OCI-LY3 (cell line): ENCODE measurements around the gene RNF41.

Experiments
- H2AFZ ChIP-seq: fragments of 200-600, 300-600 bp; shearing (Covaris generic); 2 replicates; pipeline ENCODE4 v1.6.0; 2014; ENCODE audit warnings: antibody characterized with exemption, low read depth, low read length
- H3K27ac ChIP-seq: fragments of 200-600, 300-600 bp; sonication (generic); 2 replicates; pipeline ENCODE4 v1.5.1; 2014; ENCODE audit warnings: mild to moderate bottlenecking, low read length, moderate library complexity, mixed read lengths
- H3K27me3 ChIP-seq: fragments of 200-600, 300-600 bp; sonication (generic); 2 replicates; pipeline ENCODE4 v1.6.1; 2014; ENCODE audit warnings: low read depth, low read length, mixed read lengths
- H3K36me3 ChIP-seq: fragments of 200-600, 300-600 bp; sonication (generic); replicated peaks from 2 replicates; pipeline ENCODE3; 2014; ENCODE audit warnings: low read depth, low read length, mixed read lengths
- H3K4me1 ChIP-seq: fragments of 300-600, 200-600 bp; sonication (generic); 2 replicates; pipeline ENCODE4 v1.6.1; 2014; ENCODE audit warnings: low read length, mixed read lengths
- H3K4me2 ChIP-seq: fragments of 200-600, 300-600 bp; sonication (generic); 2 replicates; pipeline ENCODE4 v1.6.1; 2014; ENCODE audit warnings: low read length, mixed read lengths
- H3K4me3 ChIP-seq: fragments of 300-600, 200-600 bp; sonication (generic); 2 replicates; pipeline ENCODE4 v1.5.1; 2014; ENCODE audit warnings: antibody characterized with exemption, mild to moderate bottlenecking, low read length, moderate library complexity
- H3K79me2 ChIP-seq: fragments of 300-600, 200-600 bp; shearing (Covaris generic); 2 replicates; pipeline ENCODE4 v1.6.1; 2014; ENCODE audit warnings: mild to moderate bottlenecking, low read length, mixed read lengths
- H3K9ac ChIP-seq: fragments of 300-600, 200-600 bp; shearing (Covaris generic); 2 replicates; pipeline ENCODE4 v1.6.0; 2014; ENCODE audit warnings: mild to moderate bottlenecking, low read length, moderate library complexity
- H3K9me3 ChIP-seq: fragments of 200-600, 300-600 bp; shearing (Covaris generic); 2 replicates; pipeline ENCODE4 v1.6.1; 2014; ENCODE audit warnings: low read length, mixed read lengths; ENCODE audit not compliant: insufficient read depth
- H4K20me1 ChIP-seq: fragments of 200-600, 300-600 bp; sonication (generic); 2 replicates; pipeline ENCODE4 v1.6.1; 2016; ENCODE audit warnings: low read length, mixed read lengths; ENCODE audit not compliant: insufficient read depth
- CTCF ChIP-seq: fragments of 200-600, 300-600 bp; sonication (generic); IDR thresholded peaks from 2 replicates; pipeline ENCODE4 v1.5.1; 2014; ENCODE audit warnings: antibody characterized with exemption, low read length, low read depth
- EZH2phosphoT487 ChIP-seq: fragments of 200-600 bp; shearing (Covaris generic); IDR thresholded peaks from 2 replicates; pipeline ENCODE4 v1.6.1; 2018; ENCODE audit warnings: antibody characterized with exemption, mixed run types, low read depth

The RNF41 gene

GRCh38 chr12:56154818-56155217, 66.9 kb downstream of the RNF41 start:
- Histone ChIP-seq H4K20me1 (peaks cover 9% of the 10 kb centered on the region), H3K79me2 (peaks cover 25% of the 10 kb centered on the region), H2AFZ (no peak overlapping the region), H3K9ac (no peak overlapping the region), H3K4me2 (no peak overlapping the region), H3K36me3 (peaks cover 13% of the 10 kb centered on the region), H3K27ac (no peak overlapping the region), H3K4me1 (peaks cover 23% of the 10 kb centered on the region), H3K4me3 (no peak overlapping the region), H3K9me3 (no peaks in the 10 kb centered on the region), H3K27me3 (no peaks in the 10 kb centered on the region)
- no peak for TF ChIP-seq CTCF
- TF ChIP-seq EZH2phosphoT487: no peak

GRCh38 chr12:56154246-56154771, 67.4 kb downstream of the RNF41 start:
- Histone ChIP-seq H3K27ac (no peak overlapping the region), H4K20me1 (peaks cover 4% of the 10 kb centered on the region; the same call in 1 of the 2 replicates), H2AFZ (no peak overlapping the region), H3K9ac (no peak overlapping the region), H3K36me3 (peaks cover 8% of the 10 kb centered on the region), H3K4me3 (no peak overlapping the region), H3K27me3 (no peaks in the 10 kb centered on the region), H3K79me2 (peaks cover 20% of the 10 kb centered on the region), H3K4me1 (peaks cover 17% of the 10 kb centered on the region), H3K4me2 (no peak overlapping the region), H3K9me3 (no peaks in the 10 kb centered on the region)
- TF ChIP-seq CTCF: no peak
- no peak for TF ChIP-seq EZH2phosphoT487

- Histone ChIP-seq H3K9ac (no peak overlapping the region), H4K20me1 (no peaks in the 10 kb centered on the region), H3K4me1 (peaks cover 17% of the 10 kb centered on the region), H3K27me3 (no peaks in the 10 kb centered on the region), H3K79me2 (peaks cover 14% of the 10 kb centered on the region), H3K4me2 (peak overlapping the region; percentile 94), H3K9me3 (no peaks in the 10 kb centered on the region), H2AFZ (no peak overlapping the region), H3K27ac (no peak overlapping the region), H3K4me3 (no peak overlapping the region), H3K36me3 (peaks cover 2% of the 10 kb centered on the region)
- TF ChIP-seq CTCF (no peak), EZH2phosphoT487 (no peak)
Measured at GRCh38 chr12:56153678-56154065, 68.0 kb downstream of the RNF41 start.

- Histone ChIP-seq H3K27me3 (no peaks in the 10 kb centered on the region), H4K20me1 (no peaks in the 10 kb centered on the region), H3K79me2 (peaks cover 8% of the 10 kb centered on the region; the same call in 1 of the 2 replicates), H3K27ac (no peak overlapping the region), H3K9ac (peak overlapping the region; percentile 86), H3K4me1 (peaks cover 17% of the 10 kb centered on the region), H3K4me2 (peak overlapping the region; percentile 94), H3K36me3 (no peaks in the 10 kb centered on the region), H3K4me3 (peak overlapping the region; percentile 91), H2AFZ (peak overlapping the region; percentile 6; the same call in 1 of the 2 replicates), H3K9me3 (no peaks in the 10 kb centered on the region)
- TF ChIP-seq EZH2phosphoT487 (no peak), CTCF (no peak)
Measured at GRCh38 chr12:56152756-56153677, 68.7 kb downstream of the RNF41 start.
